Neural cell (in vitro differentiated cells): ENCODE results near the gene FAF2. TPM values are rescaled to one million over a fixed set of nuclear protein-coding genes. Genes with fewer than 3 reads are reported as not detected.

Experiments used
- H2AFZ ChIP-seq: fragments of 200-600, 300-800 bp; sonication (generic), shearing (Covaris generic); 2 replicates; pipeline ENCODE4 v1.6.0; 2014; ENCODE audit warnings: low read depth, mild to moderate bottlenecking, antibody characterized with exemption, low read length, moderate library complexity
- H3F3A ChIP-seq: fragments of 200-600 bp; shearing (Covaris generic); 2 replicates; pipeline ENCODE4 v1.6.1; 2016; ENCODE audit warnings: mild to moderate bottlenecking, moderate library complexity, mixed read lengths, antibody characterized with exemption, low read length; ENCODE audit not compliant: insufficient read depth, poor library complexity, severe bottlenecking
- H3K27ac ChIP-seq: fragments of 200-600, 300-800 bp; sonication (generic), shearing (Covaris generic); 2 replicates; pipeline ENCODE4 v1.5.1; 2014; ENCODE audit warnings: mild to moderate bottlenecking, low read length, moderate library complexity
- H3K27me3 ChIP-seq: fragments of 300-800, 200-600 bp; sonication (generic), shearing (Covaris generic); 2 replicates; pipeline ENCODE4 v1.6.0; 2014; ENCODE audit warnings: mild to moderate bottlenecking, low read depth, low read length, moderate library complexity; ENCODE audit not compliant: insufficient read depth
- H3K36me3 ChIP-seq: fragments of 300-800, 200-600 bp; sonication (generic), shearing (Covaris generic); 2 replicates; pipeline ENCODE4 v1.5.1; 2014; ENCODE audit warnings: mild to moderate bottlenecking, antibody characterized with exemption, low read length, moderate library complexity; ENCODE audit not compliant: insufficient read depth
- H3K4me2 ChIP-seq: fragments of 300-800, 200-600 bp; sonication (generic), shearing (Covaris generic); 2 replicates; pipeline ENCODE4 v1.6.0; 2014; ENCODE audit warnings: mild to moderate bottlenecking, low read length
- H3K4me3 ChIP-seq: fragments of 300-800, 200-600 bp; sonication (generic), shearing (Covaris generic); 2 replicates; pipeline ENCODE4 v1.5.1; 2014; ENCODE audit warnings: mild to moderate bottlenecking, low read length, moderate library complexity
- H3K79me2 ChIP-seq: fragments of 200-600 bp; shearing (Covaris generic); replicated peaks from 2 replicates; pipeline ENCODE4 v1.6.0; 2014; ENCODE audit warnings: mild to moderate bottlenecking, low read length, moderate library complexity; ENCODE audit not compliant: insufficient read depth
- H3K9ac ChIP-seq: fragments of 300-800, 200-600 bp; sonication (generic), shearing (Covaris generic); 2 replicates; pipeline ENCODE4 v1.6.1; 2016; ENCODE audit warnings: mild to moderate bottlenecking, low read length, mixed read lengths
- H3K9me2 ChIP-seq: fragments of 200-600 bp; shearing (Covaris generic); 2 replicates; pipeline ENCODE4 v1.6.1; 2016; ENCODE audit warnings: mild to moderate bottlenecking, low read length, mixed read lengths; ENCODE audit not compliant: insufficient read depth
- H3K9me3 ChIP-seq: fragments of 200-600, 300-800 bp; sonication (generic), shearing (Covaris generic); 2 replicates; pipeline ENCODE4 v1.6.1; 2016; ENCODE audit warnings: mild to moderate bottlenecking, mixed run types, low read length, moderate library complexity, mixed read lengths
- H4K20me1 ChIP-seq: fragments of 200-600 bp; shearing (Covaris generic); 2 replicates; pipeline ENCODE4 v1.6.1; 2016; ENCODE audit warnings: mild to moderate bottlenecking, mixed run types; ENCODE audit not compliant: insufficient read depth
- CTCF ChIP-seq: fragments of 450-650 bp; IDR thresholded peaks from 2 replicates; pipeline ENCODE4 v1.5.1; 2014; ENCODE audit warnings: antibody characterized with exemption, mild to moderate bottlenecking, moderate library complexity; ENCODE audit not compliant: poor library complexity, severe bottlenecking
- EP300 ChIP-seq: fragments of 450-650 bp; conservative IDR thresholded peaks from 2 replicates; pipeline ENCODE4 v1.6.1; 2014; ENCODE audit warnings: antibody characterized with exemption, mild to moderate bottlenecking, moderate library complexity; ENCODE audit not compliant: poor library complexity, severe bottlenecking
- EZH2 ChIP-seq: fragments of 200-600, 300-800 bp; shearing (Covaris generic), sonication (generic); IDR thresholded peaks from 2 replicates; pipeline ENCODE4 v1.6.1; 2014; ENCODE audit warnings: antibody characterized with exemption, low read length, borderline replicate concordance, mild to moderate bottlenecking; ENCODE audit not compliant: insufficient read depth, poor library complexity, severe bottlenecking
- MXI1 ChIP-seq: fragments of 450-650 bp; conservative IDR thresholded peaks from 2 replicates; pipeline ENCODE4 v1.6.1; 2014; ENCODE audit warnings: antibody characterized with exemption, mild to moderate bottlenecking; ENCODE audit not compliant: poor library complexity, severe bottlenecking
- POLR2AphosphoS5 ChIP-seq: IDR thresholded peaks from 2 replicates; pipeline ENCODE4 v1.6.1; 2012
- RAD21 ChIP-seq: fragments of 450-650 bp; conservative IDR thresholded peaks from 2 replicates; pipeline ENCODE4 v1.6.1; 2014; ENCODE audit warnings: antibody characterized with exemption, mild to moderate bottlenecking, moderate library complexity
- REST ChIP-seq: IDR thresholded peaks from 2 replicates; pipeline ENCODE4 v1.6.1; 2012; ENCODE audit warnings: borderline replicate concordance
- SMC3 ChIP-seq: fragments of 450-650 bp; conservative IDR thresholded peaks from 2 replicates; pipeline ENCODE4 v1.6.1; 2014; ENCODE audit warnings: antibody characterized with exemption, mild to moderate bottlenecking, moderate library complexity; ENCODE audit not compliant: poor library complexity
- TAF1 ChIP-seq: IDR thresholded peaks from 2 replicates; pipeline ENCODE4 v1.6.1; 2012; ENCODE audit warnings: low read depth
- polyA plus RNA-seq: library from polyadenylated mRNA; depleted of rRNA; stranded (reverse); fragments of >200 nt; gene quantifications from 2 replicates; pipeline ENCODE4 v1.2.3, GENCODE V29; 2014

Gene FAF2
- polyA plus RNA-seq, 1 donor from 2014 or later, result 30.8 TPM

GRCh38 chr5:176454724-176455394 is 6.7 kb downstream of the FAF2 start:
- no peaks in the 10 kb centered on the region for H3K9me2 ChIP-seq
- no peak overlapping the region for H3K9ac ChIP-seq
- no peaks in the 10 kb centered on the region for H3F3A ChIP-seq
- no peaks in the 10 kb centered on the region for H3K36me3 ChIP-seq
- H4K20me1 ChIP-seq, result no peaks in the 10 kb centered on the region
- no peak overlapping the region for H3K4me2 ChIP-seq
- H3K9me3 ChIP-seq, result no peaks in the 10 kb centered on the region
- no peak overlapping the region for H2AFZ ChIP-seq
- TF ChIP-seq TAF1 (no peak), CTCF (no peak), SMC3 (no peak), EZH2 (no peak)
- H3K27me3 ChIP-seq, result no peaks in the 10 kb centered on the region
- no peak overlapping the region for H3K4me3 ChIP-seq
- peaks cover 36% of the 10 kb centered on the region for H3K79me2 ChIP-seq
- no peak overlapping the region for H3K27ac ChIP-seq

- H3K9ac ChIP-seq, result no peak overlapping the region
- no peaks in the 10 kb centered on the region for H3K9me2 ChIP-seq
- H3K4me3 ChIP-seq, result no peak overlapping the region
- H3F3A ChIP-seq, result no peaks in the 10 kb centered on the region
- H4K20me1 ChIP-seq, result no peaks in the 10 kb centered on the region
- H3K27me3 ChIP-seq, result no peaks in the 10 kb centered on the region
- H3K79me2 ChIP-seq, result peaks cover 34% of the 10 kb centered on the region
- H3K9me3 ChIP-seq, result no peaks in the 10 kb centered on the region
- no peak overlapping the region for H2AFZ ChIP-seq
- no peak overlapping the region for H3K27ac ChIP-seq
- no peak overlapping the region for H3K4me2 ChIP-seq
- TF ChIP-seq EZH2, result no peak
- no peak for TF ChIP-seq SMC3
- no peak for TF ChIP-seq EP300
- TF ChIP-seq POLR2AphosphoS5, result no peak
- TF ChIP-seq MXI1, result no peak
- no peak for TF ChIP-seq TAF1
- no peak for TF ChIP-seq RAD21
- TF ChIP-seq CTCF, result no peak
- TF ChIP-seq REST, result no peak
- no peaks in the 10 kb centered on the region for H3K36me3 ChIP-seq
Observed at GRCh38 chr5:176458904-176459561, 10.8 kb downstream of the FAF2 start.
